Mucosa of gallbladder (tissue), 1 donor: Measurements from ENCODE around the gene HEBP2. TPM values are rescaled to one million over a fixed set of nuclear protein-coding genes. Genes with fewer than 3 reads are reported as not detected.
"Not testable (repeated sequence)": the region's sequence is repeated elsewhere in the genome, so short reads cannot be mapped to it uniquely, and the experiment has no call there.

ENCODE experiments used
- DNase-seq: peaks from one replicate; pipeline ENCODE4 v3.0.0-alpha.2; 2020; ENCODE audit warnings: low spot score
- total RNA-seq: library from RNA; stranded (reverse); gene quantifications from one replicate; pipeline ENCODE4 v1.2.1, GENCODE V29; 2021
- donor health status: DM: no; HTN: no; CAD: no.

Gene HEBP2
- total RNA-seq, 1 donor from 2014 or later, result 93.7 TPM

DNA sequence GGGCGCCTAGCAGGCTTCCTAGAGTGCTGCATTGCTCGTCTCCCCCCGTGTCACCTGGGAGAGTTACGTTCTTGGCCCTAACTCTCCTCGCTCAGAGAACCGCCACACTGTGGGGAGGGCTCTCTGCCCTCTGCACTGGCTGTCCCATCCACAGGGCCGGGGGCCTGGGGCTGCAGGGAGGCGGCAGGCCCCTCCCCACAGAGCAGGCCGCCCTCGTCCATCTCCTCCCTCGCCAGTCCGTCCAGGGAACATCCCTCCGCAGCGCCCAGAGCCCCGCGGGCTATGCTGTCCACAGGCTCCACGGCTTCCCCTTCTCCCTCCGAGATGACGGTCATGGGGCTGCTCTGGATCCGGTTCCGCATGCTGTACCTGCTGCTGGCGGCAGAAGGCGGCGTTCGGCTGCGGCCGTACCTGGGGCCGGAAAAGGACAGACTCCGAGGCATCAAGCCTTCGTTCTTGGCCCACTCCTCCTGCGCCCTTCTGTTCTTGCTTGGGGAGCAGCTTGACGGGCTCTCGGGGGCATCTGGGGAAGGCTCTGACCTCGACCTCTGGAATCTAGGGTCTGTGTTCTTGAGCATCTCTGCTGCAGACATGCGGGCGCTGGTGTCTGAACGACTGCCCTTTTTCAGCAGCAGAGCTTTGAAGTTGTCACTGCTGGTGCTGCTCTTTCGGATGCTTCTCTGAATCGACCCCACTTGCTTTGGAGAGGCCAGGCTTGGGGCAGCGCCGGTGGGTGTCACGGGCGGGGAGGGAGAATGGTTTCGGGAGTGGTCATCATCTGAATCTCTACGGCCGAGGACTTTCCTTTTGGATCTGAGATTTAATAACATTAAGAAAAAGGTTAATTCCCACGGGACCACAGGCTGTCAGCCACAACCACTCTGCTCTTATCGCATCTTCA lies 20.2 kb downstream of the HEBP2 start:
- no peak for DNase-seq

DNA sequence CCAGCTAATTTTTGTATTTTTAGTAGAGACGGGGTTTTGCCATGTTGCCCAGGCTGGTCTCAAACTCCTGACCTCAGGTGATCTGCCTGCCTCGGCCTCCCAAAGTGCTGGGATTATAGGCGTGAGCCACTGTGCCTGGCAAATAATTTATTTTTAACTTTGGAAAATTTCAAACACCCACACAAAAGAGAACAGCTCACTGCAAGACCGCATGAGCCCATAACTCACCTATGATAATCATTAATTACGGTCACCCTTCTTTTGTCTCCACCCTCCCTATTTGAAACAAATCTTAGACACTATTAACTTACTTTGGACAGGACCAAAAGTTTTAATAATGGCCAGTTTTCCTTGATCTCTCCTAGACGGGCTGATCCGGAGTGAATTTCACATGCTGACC lies 21.2 kb downstream of the HEBP2 start:
- not testable (repeated sequence) for DNase-seq

DNA sequence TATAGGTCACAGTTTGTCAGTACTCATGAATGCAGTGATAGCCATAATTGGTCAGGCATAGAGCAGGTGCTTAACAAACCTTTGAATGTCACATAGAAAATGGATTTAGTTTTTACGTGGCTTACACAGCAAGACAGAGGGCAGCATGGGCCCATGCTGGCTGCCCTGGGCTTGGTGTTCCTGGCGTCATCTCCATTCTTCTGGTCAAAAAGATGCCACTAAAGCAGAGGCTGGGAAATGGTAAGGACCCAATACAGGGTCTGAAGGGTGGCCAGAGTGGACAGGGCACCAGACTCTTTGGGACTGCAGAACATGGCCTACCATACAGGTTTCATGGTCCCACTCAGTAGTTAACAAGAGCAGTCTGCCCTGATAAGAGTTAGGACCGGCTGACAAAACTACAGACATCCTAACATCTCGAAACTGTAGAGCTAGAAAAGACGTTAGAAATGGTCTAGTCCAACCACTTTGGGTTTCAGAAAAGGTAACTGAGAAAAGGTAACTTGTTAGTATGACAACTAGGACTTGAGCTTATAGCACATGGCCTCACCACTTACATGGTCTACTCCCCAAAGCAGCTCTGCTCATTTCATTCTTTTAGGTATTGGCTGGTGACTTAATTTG lies 22.6 kb downstream of the HEBP2 start:
- no peak for DNase-seq

GRCh38 chr6:138427701-138428100 lies 23.7 kb downstream of the HEBP2 start:
- no peak for DNase-seq

- DNase-seq, result no peak
These were observed 25.0 kb downstream of the HEBP2 start for GRCh38 chr6:138428944-138429598.

DNA sequence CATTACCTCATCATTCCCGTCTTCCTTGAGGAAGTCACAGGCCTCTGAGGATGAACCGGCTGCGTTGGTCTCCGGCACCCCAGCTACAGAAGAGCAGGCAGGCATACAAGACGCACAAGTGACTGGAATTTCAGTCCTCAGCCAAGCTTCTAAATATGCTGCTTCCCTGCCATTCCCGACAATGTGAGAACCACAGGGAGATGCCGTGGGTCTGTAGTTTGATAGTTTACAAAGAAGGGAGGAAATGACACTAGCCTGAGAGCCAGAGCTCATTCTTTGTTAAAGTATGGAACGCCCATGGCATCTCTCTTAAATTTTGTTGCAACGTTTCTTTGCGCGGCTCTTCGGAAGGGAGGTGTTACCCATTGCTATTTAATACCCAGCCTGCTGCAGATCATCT lies 25.7 kb downstream of the HEBP2 start:
- no peak for DNase-seq

GRCh38 chr6:138430361-138431145 lies 26.5 kb downstream of the HEBP2 start:
- no peak for DNase-seq

DNA sequence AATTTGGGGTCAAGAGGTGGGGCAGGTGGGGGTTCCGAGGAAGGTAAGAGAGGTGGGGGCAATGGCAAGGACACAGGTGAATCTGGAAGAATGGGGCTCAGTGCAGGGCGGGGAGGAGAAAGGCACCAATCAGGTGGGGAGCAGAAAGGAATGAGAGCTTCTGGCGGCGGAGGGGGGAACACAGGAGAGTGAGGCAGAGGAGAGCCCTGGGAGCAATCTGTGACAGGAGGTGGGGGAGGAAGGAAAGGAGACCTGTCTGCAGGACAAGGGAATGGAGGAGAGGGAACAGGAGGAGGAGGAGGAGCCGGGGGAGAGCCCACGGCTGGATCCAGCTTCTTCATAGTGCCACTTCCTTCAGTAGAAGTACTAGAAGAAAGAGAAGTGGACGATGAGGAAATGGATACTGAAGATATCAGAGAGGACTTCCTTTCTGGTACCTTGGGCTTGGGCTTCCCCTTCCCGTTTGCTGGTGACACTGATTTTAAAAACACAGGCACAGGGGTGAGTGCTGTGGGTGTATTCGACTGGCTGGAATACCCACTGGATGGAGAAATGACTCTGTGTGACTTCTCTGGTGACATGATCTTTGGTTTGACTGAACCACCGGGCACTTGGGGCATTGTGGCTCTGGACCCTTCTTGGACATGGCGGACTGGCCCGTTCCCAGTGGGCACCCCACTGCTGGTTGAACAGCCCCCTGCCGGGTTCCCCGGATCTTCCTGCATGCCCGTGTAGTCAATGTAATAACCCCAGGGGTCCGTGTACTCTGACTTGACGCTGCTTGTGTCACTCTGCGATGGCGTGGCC lies 27.4 kb downstream of the HEBP2 start:
- DNase-seq, result no peak

DNA sequence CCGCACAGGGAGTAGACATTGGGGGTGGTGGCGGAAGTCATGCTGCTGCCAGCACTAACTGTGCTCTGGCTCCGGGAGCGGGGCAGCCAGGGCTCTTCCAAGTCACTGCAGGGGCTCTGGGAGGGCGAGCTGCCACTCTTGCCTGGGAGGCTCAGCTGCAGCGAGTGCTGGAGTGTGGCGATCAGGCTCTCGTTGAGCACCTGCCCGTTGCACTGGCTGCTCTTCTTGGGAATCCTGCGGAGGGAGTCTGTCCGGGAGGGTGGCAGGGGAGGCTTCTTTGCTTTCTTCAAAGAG lies 28.0 kb downstream of the HEBP2 start:
- no peak for DNase-seq

DNA sequence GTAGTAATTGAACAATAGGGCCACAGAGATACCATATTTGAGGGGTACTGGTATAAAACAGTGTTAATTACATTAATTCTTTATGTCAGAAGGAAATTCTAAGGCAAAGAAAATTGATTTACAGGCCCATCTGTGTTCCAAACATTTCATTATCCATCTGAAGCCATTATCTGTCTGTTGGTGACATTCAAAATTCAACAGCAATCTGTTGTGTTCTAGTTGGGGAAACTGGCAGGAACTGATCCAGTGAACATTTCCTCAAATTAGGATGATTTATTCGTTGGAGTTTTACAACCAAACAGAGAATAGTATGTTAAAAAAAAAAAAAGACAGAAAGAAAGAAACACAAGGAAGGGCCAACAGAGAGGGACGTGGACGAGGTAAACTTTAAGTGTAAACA lies 30.1 kb downstream of the HEBP2 start:
- DNase-seq, result no peak

GRCh38 chr6:138434925-138435324 lies 30.9 kb downstream of the HEBP2 start:
- no peak for DNase-seq

DNA sequence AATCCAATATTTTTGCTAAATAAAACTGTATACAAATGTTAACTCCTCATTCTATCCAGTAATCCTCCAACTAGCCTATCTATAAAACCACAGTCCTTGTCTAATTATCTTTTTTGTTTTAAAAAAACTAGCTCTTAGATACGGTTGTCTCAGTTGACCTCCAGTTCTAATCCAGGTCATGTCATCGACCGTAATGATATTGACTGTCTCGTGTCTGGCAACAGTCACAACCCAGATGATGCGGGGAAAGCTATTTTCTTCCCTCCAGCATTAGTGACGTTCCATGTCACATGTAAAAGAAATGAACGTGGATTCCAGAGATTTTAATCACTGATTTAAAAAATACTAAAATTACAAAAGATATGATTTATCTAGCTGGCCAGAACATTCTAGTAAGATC lies 35.5 kb downstream of the HEBP2 start:
- DNase-seq, result no peak

- no peak for DNase-seq
These were observed 36.3 kb downstream of the HEBP2 start for GRCh38 chr6:138440296-138440695.

DNA sequence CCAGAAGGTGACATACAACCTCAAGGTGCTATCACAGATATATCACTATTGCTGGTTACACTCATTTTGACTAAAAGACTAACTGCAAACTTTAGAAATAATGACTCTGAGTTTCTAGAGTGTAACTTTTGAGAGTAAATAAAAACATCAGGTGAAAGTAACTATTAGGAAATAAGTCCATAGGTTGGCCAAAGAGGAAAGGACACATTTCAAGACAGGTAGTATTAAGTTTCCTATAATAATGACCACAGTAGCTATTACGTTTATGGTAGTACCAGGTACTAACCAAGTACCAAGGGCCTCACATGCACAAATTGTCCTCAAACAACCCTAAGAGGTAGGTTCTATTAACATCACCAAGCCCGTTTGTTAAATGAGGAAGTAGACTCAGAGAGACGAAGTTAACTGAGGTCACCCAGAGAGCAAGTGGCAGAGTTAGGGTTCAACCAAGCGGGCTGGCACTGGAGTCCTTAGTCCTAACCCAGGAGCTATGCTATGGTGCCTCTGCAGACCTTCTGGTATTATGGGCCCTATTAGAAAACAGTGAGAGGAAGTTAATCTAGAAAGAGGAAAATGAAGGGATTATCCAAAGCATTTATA lies 36.8 kb downstream of the HEBP2 start:
- no peak for DNase-seq

GRCh38 chr6:138441965-138442364 lies 37.9 kb downstream of the HEBP2 start:
- DNase-seq, result no peak

- no peak for DNase-seq
These were observed 38.6 kb downstream of the HEBP2 start for GRCh38 chr6:138442663-138443062.

GRCh38 chr6:138443979-138444378 lies 40.0 kb downstream of the HEBP2 start:
- DNase-seq, result no peak

- no peak for DNase-seq
These were observed 42.8 kb downstream of the HEBP2 start for GRCh38 chr6:138446821-138447220.

DNA sequence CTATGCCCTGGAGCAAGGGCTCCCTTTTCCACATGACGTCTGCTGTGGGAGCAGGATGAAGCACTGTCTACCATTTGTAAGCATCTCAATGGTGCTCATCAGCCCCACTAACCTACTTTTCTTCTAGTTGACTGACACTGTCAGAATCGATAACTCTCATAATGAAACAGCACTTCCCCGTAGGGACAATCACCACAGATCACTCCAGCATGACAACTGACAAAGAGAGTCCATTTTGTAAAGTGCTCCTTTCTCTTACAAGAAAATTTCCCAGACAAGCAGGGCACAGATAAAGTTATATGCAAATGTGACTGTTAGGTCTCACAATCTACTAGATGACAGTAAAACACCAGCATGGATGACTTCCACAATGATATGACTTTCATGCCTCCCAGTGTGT lies 46.4 kb downstream of the HEBP2 start:
- DNase-seq, result no peak

- DNase-seq, result no peak
These were observed 47.0 kb downstream of the HEBP2 start for GRCh38 chr6:138451043-138451442.
